SU-DHL-6 (cell line): ENCODE measurements around the gene TSHZ2.

ENCODE experiments used
- EZH2phosphoT487 ChIP-seq: fragments of 200-600 bp; sonication (generic), shearing (Covaris generic); conservative IDR thresholded peaks from 2 replicates; pipeline ENCODE4 v1.6.1; 2018; ENCODE audit warnings: mild to moderate bottlenecking, antibody characterized with exemption, low read length, moderate library complexity, mixed read lengths
- TF ChIP-seq, protein P1 (sequence below): fragments of 200-600 bp; sonication (generic); IDR thresholded peaks from one replicate; pipeline ENCODE4 v1.5.1; 2017; ENCODE audit warnings: antibody characterized with exemption, mild to moderate bottlenecking, low read length, moderate library complexity; ENCODE audit not compliant: insufficient read depth, poor library complexity, severe bottlenecking

GRCh38 chr20:52985687-52986086, 13.5 kb downstream of the TSHZ2 start:
- TF ChIP-seq EZH2phosphoT487, result no peak
- TF ChIP-seq, protein P1, sequence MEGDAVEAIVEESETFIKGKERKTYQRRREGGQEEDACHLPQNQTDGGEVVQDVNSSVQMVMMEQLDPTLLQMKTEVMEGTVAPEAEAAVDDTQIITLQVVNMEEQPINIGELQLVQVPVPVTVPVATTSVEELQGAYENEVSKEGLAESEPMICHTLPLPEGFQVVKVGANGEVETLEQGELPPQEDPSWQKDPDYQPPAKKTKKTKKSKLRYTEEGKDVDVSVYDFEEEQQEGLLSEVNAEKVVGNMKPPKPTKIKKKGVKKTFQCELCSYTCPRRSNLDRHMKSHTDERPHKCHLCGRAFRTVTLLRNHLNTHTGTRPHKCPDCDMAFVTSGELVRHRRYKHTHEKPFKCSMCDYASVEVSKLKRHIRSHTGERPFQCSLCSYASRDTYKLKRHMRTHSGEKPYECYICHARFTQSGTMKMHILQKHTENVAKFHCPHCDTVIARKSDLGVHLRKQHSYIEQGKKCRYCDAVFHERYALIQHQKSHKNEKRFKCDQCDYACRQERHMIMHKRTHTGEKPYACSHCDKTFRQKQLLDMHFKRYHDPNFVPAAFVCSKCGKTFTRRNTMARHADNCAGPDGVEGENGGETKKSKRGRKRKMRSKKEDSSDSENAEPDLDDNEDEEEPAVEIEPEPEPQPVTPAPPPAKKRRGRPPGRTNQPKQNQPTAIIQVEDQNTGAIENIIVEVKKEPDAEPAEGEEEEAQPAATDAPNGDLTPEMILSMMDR, result no peak
